Measurements from ENCODE around the gene DDX59.

- no peak for TF ChIP-seq CTCF (IDR thresholded peaks at IDR 0.05)
- no peak for TF ChIP-seq POLR2A (IDR thresholded peaks at IDR 0.05)
Measured at GRCh38 chr1:200642481-200642880, 27.2 kb downstream of the DDX59 start.

All from lower leg skin (tissue), 3 donors.